Right ventricle myocardium superior (tissue), 1 donor: ENCODE measurements around the gene MRPL19. TPM values are rescaled to one million over a fixed set of nuclear protein-coding genes. Genes with fewer than 3 reads are reported as not detected.
A peak's percentile ranks its signal among the peaks of the same experiment; 100 is the strongest.
"Not testable (repeated sequence)": the region's sequence is repeated elsewhere in the genome, so short reads cannot be mapped to it uniquely, and the experiment has no call there.

Source experiments
- ATAC-seq: fragments of 200-7000 bp; cut with Tn5 transposase; one replicate; pipeline ENCODE4 v1.9.1; 2020; ENCODE audit warnings: mild to moderate bottlenecking; ENCODE audit not compliant: poor library complexity
- DNase-seq: peaks from one replicate; pipeline ENCODE4 v3.0.0-alpha.2; 2020
- intact Hi-C: fragments of 100-400 bp; cut with DNase I; formaldehyde crosslinking; loops from one replicate; pipeline ENCODE4 v1.11.2; 2022
- total RNA-seq: library from RNA; stranded (reverse); fragmentation: NEBNext Ultra II Directional; extraction: Animal tissue kit (Norgen Biotek cat#: 25700); gene quantifications from one replicate; pipeline ENCODE4 v1.2.1, GENCODE V29; 2021
- donor health status: DM: no; HTN: yes; CAD: no; lungs with severe emphysema.

MRPL19 gene
- total RNA-seq, 1 donor from 2014 or later = 51.8 TPM

GRCh38 chr2:75645643-75646042 lies 940 bp upstream of the MRPL19 start:
- intact Hi-C loops = no loop called here
- ATAC-seq = no peak

GRCh38 chr2:75646090-75646582 lies 447 bp upstream of the MRPL19 start:
- intact Hi-C loops = no loop called here
- DNase-seq (no peak), ATAC-seq (peak; percentile 4)

More at GRCh38 chr2:75645643-75646042, 940 bp upstream of the MRPL19 start:
- no peak for DNase-seq

GRCh38 chr2:75647771-75648170 lies 1.2 kb downstream of the MRPL19 start:
- DNase-seq (no peak), ATAC-seq (no peak)
- intact Hi-C loops = no loop called here

- intact Hi-C loops = loop anchor here (10.0 kb wide), 1 partner anchor 51 kb away; no protein-coding TSS in a partner anchor
- ATAC-seq = no peak
Observed at GRCh38 chr2:75654012-75654411, 7.4 kb downstream of the MRPL19 start.

GRCh38 chr2:75655861-75656260 lies 9.3 kb downstream of the MRPL19 start:
- intact Hi-C loops = loop anchor here (10.0 kb wide), 1 partner anchor 49 kb away; no protein-coding TSS in a partner anchor
- ATAC-seq = no peak

More at GRCh38 chr2:75654012-75654411, 7.4 kb downstream of the MRPL19 start:
- DNase-seq = no peak

GRCh38 chr2:75656563-75656962 lies 10.0 kb downstream of the MRPL19 start:
- DNase-seq (no peak), ATAC-seq (no peak)
- intact Hi-C loops = loop anchor here (10.0 kb wide), 1 partner anchor 48 kb away; no protein-coding TSS in a partner anchor

More at GRCh38 chr2:75655861-75656260, 9.3 kb downstream of the MRPL19 start:
- no peak for DNase-seq

- intact Hi-C loops = loop anchor here (10.0 kb wide), 1 partner anchor 47 kb away; no protein-coding TSS in a partner anchor
- DNase-seq (no peak), ATAC-seq (no peak)
Observed at GRCh38 chr2:75657798-75658197, 11.2 kb downstream of the MRPL19 start.

- DNase-seq = no peak
- no peak for ATAC-seq
- intact Hi-C loops = no loop called here
Observed at GRCh38 chr2:75666911-75667310, 20.3 kb downstream of the MRPL19 start.

GRCh38 chr2:75667884-75668283 lies 21.3 kb downstream of the MRPL19 start:
- intact Hi-C loops = no loop called here
- ATAC-seq (no peak), DNase-seq (no peak)

GRCh38 chr2:75675423-75675822 lies 28.8 kb downstream of the MRPL19 start:
- DNase-seq, intact Hi-C loops: not testable (repeated sequence)
- peak; percentile 68 for ATAC-seq

- no peak for ATAC-seq
- intact Hi-C loops = no loop called here
- DNase-seq = no peak
Observed at GRCh38 chr2:75675908-75676307, 29.3 kb downstream of the MRPL19 start.

GRCh38 chr2:75676464-75676863 lies 29.9 kb downstream of the MRPL19 start:
- DNase-seq = no peak
- intact Hi-C loops = no loop called here
- no peak for ATAC-seq

GRCh38 chr2:75679556-75679955 lies 33.0 kb downstream of the MRPL19 start:
- ATAC-seq (no peak), DNase-seq (no peak)
- intact Hi-C loops = no loop called here

GRCh38 chr2:75680402-75680801 lies 33.8 kb downstream of the MRPL19 start:
- DNase-seq (no peak), ATAC-seq (no peak)
- intact Hi-C loops = no loop called here

- DNase-seq, intact Hi-C loops, ATAC-seq: not testable (repeated sequence)
Observed at GRCh38 chr2:75683430-75683829, 36.8 kb downstream of the MRPL19 start.

GRCh38 chr2:75688196-75688595 lies 41.6 kb downstream of the MRPL19 start:
- ATAC-seq = no peak
- intact Hi-C loops = no loop called here
- no peak for DNase-seq

GRCh38 chr2:75698918-75699317 lies 52.3 kb downstream of the MRPL19 start:
- no peak for DNase-seq
- no peak for ATAC-seq
- intact Hi-C loops = no loop called here

GRCh38 chr2:75702593-75702992 lies 56.0 kb downstream of the MRPL19 start:
- DNase-seq (no peak), ATAC-seq (no peak)
- intact Hi-C loops = loop anchor here (10.0 kb wide), 1 partner anchor 48 kb away; no protein-coding TSS in a partner anchor

- no peak for ATAC-seq
- intact Hi-C loops = loop anchor here (10.0 kb wide), 1 partner anchor 49 kb away; no protein-coding TSS in a partner anchor
- no peak for DNase-seq
Observed at GRCh38 chr2:75703589-75704287, 57.2 kb downstream of the MRPL19 start.

- ATAC-seq = no peak
- intact Hi-C loops = loop anchor here (10.0 kb wide), 1 partner anchor 51 kb away; no protein-coding TSS in a partner anchor
- no peak for DNase-seq
Observed at GRCh38 chr2:75705921-75706320, 59.3 kb downstream of the MRPL19 start.
